GM19467 (cell line): ENCODE results near the gene S100Z.
"Not testable (repeated sequence)": the region's sequence is repeated elsewhere in the genome, so short reads cannot be mapped to it uniquely, and the experiment has no call there.

Experiments
- ATAC-seq: cut with Tn5 transposase; IDR thresholded peaks from one replicate; pipeline ENCODE4 v1.9.1; 2021; ENCODE audit warnings: mild to moderate bottlenecking, moderate library complexity; ENCODE audit not compliant: unreplicated experiment

Gene S100Z

DNA sequence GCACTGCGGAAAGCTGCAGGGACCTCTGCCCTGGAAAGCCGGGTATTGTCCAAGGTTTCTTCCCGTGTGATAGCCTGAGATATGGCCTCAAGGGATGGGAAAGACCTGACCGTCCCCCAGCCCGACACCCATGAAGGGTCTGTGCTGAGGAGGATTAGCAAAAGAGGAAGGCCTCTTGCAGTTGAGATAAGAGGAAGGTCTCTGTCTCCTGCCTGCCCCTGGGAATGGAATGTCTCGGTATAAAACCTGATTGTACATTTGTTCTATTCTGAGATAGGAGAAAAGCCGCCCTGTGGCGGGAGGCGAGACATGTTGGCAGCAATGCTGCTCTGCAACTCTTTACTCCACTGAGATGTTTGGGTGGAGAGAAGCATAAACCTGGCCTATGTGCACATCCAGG lies 95.4 kb downstream of the S100Z start:
- not testable (repeated sequence) for ATAC-seq

- no peak for ATAC-seq
Observed at GRCh38 chr5:76946090-76946489, 96.3 kb downstream of the S100Z start.

DNA sequence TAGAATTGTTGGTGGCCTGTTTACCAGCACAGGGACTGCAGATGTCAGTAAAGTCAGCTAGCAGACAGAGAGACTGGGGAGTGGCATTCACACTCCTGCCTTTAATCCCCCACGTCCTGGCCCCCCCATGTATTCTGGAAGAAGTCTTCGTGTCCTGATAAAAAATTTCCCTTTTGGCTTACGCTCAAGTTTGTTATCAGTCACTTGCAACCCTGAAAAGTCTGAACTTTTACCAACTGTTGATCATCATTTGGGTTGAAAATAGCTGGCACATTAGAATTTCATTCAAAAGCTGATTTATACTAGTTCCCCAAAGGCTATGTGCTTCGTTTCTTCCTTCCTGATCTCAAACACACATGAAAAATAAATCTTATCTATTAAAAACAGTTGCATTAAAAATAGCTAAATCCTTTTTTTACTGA lies 97.3 kb downstream of the S100Z start:
- no peak for ATAC-seq

DNA sequence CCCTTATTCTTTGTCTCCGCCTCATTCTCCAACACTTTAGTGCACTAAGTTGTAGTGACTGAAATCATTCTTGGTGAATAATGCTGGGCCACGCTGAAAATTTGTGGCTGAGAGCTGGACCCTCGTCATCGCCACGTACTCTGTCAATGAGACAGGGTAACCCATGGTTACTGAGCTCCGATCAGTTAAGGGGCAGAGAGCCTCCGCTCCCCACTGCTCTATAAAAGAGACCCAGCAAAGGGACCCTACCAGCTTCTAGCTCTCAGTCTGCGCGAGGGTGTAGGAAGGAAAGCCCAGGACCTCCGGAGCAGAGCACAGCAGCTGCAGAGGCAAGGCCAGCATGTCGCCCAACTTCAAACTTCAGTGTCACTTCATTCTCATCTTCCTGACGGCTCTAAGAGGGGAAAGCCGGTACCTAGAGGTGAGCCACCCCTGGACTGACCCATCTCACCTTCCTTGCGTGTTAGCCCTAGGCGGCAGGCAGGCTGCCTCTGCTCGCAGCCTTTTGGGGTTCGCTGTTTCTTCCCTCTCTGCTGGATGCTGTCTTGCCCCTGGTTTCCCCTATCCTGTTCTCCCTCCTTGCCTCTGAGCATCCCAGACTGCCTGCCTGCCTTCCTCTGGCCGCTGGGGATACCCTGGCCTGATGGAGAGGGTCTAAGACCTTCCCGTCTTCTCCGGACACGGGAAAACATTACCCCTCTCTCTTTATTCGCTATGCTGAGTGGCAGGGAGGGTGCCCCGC lies 103.2 kb downstream of the S100Z start, which contains the start of gene CRHBP:
TSS of gene CRHBP (plus strand) at position 251 of the 742 bp plus-strand sequence. CDS start at position 341, 90 bp downstream.
- ATAC-seq: no peak

GRCh38 chr5:76953551-76954382 lies 104.0 kb downstream of the S100Z start:
- ATAC-seq: no peak

- ATAC-seq: no peak
Observed at GRCh38 chr5:76954383-76954763, 104.6 kb downstream of the S100Z start.

GRCh38 chr5:76956033-76956432 lies 106.2 kb downstream of the S100Z start:
- ATAC-seq: no peak

DNA sequence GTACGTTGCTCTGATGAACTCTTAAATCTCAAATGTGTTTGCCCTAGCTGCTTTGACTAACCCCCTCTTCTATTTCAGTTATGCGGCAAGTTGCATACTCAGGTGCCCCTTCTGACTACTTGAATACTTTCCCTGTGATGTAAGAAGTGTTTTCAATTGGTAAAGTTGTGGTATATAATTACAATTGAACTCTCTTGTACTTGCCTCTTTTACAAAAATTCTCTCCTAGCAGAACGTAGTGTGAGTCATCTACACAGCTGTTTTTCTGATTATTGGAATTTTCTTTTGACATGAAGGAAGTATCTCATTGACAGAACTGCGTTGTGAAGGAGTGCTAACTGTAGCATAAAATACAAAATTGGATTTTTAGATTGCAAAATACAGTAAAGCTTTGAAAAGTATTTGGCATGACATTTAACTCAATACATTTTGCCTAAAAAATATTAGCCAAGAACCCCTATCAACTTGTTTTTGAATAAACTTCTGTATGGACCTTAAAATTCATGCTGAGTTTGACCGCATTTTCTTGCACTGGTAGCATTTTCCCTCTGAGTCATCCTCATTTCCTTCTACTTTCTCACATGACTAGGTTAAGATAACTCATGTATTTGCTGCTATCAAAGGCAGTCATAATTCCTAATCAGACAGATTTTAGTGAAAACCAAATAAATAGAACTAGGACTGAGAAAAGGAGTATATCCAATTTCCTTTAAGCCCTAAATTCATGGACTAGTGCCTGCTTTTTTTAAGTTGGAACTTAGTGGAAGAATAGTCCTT lies 109.4 kb downstream of the S100Z start:
- ATAC-seq: no peak

GRCh38 chr5:76960004-76960625 lies 110.3 kb downstream of the S100Z start:
- ATAC-seq: no peak

DNA sequence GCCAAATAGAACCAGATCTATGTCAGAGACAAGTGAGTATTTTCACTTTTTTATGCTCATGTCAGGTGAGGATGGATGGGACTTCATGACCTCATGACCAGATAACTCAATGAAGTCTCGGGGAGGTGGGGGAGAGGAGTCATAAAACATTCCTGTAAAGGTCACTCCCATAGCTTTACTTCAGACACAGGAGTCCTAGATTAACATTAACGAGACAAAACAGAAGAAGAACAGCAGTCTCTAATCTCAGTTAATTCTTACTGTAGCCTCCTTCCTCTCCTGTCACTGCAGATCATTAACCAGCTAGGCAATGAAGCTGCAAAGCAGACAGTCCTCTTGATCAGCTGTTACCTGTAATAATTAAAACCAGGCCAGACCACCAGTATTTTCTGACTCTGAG lies 114.2 kb downstream of the S100Z start:
- no peak for ATAC-seq
